RPMI7951 (cell line): ENCODE data around the gene KLRK1. TPM values are rescaled to one million over a fixed set of nuclear protein-coding genes. Genes with fewer than 3 reads are reported as not detected.
"Not testable (repeated sequence)": the region's sequence is repeated elsewhere in the genome, so short reads cannot be mapped to it uniquely, and the experiment has no call there.

Experiments
- DNase-seq: peaks from one replicate; pipeline ENCODE4 v3.0.0-alpha.2; 2012; ENCODE audit warnings: low read depth
- total RNA-seq: library from RNA; depleted of rRNA; stranded (reverse); fragments of >200 nt; shearing (Covaris generic); gene quantifications from 2 replicates; pipeline ENCODE4 v1.2.3, GENCODE V29; 2014; rRNA removed

Gene KLRK1
- not detected in 2 replicates for total RNA-seq

DNA sequence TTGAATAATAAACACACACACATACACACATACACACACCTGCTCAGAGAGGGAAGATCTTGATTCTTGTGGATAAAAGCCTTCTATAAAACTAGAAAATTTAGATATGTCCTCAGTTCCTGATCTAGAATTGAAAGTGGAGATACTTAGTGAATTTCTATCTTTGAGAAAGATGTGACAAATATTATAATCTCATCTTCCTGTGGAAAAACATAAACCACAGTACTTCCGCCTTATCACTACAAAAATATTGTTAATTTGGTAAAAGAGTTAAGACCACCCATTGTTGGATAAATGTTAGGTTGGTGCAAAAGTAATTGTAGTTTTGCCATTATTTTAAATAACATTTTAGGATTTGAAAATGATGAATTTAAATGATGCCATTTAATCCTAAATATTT is at the start of gene KLRK1:
Gene KLRK1, minus strand, starts transcription at position 138 of the 400 bp plus-strand sequence. CDS start 1,231 bp downstream, outside the sequence.
- no peak for DNase-seq

DNA sequence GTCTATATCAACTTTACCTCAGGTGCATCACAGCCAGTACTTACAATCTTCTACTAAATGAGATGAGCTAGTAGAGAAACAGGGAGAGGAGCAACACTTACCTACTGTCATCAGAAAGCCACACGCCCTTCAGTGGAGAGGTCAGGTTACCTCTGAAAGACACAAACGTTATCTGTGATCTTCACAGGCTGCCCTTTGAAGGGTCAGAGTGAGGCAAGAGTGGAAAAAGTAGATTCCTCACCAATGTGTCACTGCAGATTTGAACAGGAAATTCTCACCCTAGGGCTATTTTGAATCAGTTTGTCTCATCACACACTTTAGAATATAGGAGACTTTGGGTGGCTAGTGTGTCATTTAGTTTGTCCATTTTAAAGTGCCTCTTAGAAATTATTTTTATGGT is 47.8 kb upstream of the KLRK1 start:
- not testable (repeated sequence) for DNase-seq

DNA sequence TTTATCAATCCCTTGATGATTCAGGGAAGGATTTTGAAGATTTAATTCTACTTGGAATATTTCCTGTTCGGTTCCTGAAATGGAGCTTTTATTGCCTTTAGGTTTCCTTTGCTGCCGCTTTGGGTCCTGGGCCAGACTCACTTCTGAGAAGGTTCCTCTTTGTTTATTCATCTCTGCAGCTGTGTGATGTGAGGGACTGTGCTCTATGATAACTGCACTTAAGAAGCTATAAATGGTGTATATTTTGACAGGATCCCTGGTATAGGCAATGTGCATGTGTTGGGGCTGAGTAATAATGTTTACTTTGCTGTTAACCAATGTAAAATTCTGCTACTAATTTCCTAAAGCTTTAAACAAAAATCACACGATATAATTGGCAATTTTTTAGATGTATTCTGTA is 46.0 kb upstream of the KLRK1 start, which contains the start of gene KLRC2:
Gene KLRC2, minus strand, starts transcription at position 195 of the 400 bp plus-strand sequence. Its CDS starts 24 bp downstream, at position 171.
- peak; percentile 86 for DNase-seq

DNA sequence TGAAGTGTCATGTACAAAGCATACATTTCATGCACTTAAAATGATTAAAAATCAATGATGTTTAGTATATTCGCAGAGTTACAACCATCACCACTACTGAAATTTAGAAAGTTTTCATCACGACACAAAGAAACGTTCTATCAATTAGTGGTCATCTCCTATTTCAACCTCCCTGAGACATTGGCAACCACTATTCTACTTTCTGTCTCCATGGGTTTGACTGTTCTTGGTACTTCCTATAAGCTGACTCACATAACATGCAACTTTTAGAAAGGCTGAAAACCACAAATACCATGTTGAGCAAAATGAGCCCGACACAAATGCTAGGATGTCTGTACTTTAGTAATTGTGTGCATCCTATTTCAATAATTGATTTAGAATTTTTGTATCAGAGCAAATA is 40.8 kb upstream of the KLRK1 start:
- DNase-seq, result peak; percentile 72

DNA sequence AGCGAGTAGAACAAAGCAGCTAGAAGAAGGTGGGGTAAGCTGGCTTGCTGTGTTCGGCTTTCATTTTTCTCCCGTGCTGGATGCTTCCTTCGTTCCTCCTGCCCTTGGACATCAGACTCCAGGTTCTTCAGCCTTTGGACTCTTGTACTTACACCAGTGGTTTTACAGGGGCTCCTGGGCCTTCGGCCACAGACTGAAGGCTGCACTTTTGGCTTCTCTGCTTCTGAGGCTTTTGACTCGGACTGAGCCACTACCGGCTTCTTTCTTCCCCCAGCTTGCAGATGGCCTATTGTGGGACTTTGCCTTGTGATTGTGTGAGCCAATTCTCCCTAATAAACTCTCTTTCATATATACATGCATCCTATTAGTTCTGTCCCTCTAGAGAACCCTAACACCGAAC is 36.1 kb upstream of the KLRK1 start:
- DNase-seq, result not testable (repeated sequence)

DNA sequence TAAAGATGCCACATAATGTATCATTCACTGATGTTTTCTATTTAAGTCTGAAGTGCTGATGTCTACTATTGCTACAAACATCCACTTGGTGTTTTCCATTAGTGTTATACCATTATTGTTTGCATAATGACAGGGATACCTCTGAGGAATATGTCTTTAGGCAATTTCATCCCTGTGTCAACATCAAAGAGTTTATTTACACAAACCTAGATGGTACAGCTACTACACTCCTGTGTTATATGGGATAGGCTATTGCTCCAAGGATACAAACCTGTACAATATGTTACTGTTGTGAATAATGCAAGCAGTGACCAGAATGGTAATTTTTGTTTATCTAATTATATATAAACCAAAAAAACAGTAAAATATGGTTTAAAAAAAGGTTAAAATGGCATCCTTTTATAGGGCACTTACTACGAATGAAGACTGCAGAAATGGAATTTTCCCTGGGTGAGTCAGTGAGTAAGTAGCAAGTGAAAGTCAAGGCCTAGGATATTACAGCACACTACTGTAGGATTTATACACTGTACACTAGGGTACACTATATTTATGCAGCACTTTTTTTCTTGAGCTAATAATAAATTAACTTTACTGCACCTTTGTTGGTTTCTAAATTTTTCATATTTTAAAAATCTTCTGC is 34.5 kb upstream of the KLRK1 start:
- not testable (repeated sequence) for DNase-seq

DNA sequence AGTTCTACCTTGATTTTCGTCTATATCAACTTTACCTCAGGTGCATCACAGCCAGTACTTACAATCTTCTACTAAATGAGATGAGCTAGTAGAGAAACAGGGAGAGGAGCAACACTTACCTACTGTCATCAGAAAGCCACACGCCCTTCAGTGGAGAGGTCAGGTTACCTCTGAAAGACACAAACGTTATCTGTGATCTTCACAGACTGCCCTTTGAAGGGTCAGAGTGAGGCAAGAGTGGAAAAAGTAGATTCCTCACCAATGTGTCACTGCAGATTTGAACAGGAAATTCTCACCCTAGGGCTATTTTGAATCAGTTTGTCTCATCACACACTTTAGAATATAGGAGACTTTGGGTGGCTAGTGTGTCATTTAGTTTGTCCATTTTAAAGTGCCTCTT is 32.3 kb upstream of the KLRK1 start:
- DNase-seq, result not testable (repeated sequence)

DNA sequence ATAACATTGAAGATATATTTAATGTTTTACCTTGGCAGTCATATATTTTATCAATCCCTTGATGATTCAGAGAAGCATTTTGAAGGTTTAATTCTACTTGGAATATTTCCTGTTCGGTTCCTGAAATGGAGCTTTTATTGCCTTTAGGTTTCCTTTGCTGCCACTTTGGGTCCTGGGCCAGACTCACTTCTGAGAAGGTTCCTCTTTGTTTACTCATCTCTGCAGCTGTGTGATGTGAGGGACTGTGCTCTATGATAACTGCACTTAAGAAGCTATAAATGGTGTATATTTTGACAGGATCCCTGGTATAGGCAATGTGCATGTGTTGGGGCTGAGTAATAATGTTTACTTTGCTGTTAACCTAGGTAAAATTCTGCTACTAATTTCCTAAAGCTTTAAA is 30.5 kb upstream of the KLRK1 start, which contains the start of gene KLRC3:
Gene KLRC3, minus strand, starts transcription at position 262 of the 400 bp plus-strand sequence. Its CDS starts 45 bp downstream, at position 217.
- DNase-seq, result peak; percentile 60

DNA sequence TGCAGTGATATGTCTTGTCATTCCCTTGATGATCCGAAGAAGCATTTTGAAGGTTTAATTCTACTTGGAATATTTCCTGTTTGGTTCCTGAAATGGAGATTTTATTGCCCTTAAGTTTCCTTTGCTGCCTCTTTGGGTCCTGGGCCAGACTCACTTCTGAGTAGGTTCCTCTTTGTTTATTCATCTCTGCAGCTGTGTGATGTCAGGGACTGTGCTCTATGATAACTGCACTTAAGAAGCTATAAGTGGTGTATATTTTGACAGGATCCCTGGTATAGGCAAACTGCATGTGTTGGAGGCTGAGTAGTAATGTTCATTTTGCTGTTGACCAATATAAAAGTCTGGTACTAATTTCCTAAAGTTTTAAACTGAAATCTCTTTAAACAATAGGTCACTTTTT is 19.6 kb upstream of the KLRK1 start, which contains the start of gene KLRC4:
Gene KLRC4, minus strand, starts transcription at position 366 of the 400 bp plus-strand sequence. Its CDS starts 182 bp downstream, at position 184.
- peak; percentile 50 for DNase-seq

DNA sequence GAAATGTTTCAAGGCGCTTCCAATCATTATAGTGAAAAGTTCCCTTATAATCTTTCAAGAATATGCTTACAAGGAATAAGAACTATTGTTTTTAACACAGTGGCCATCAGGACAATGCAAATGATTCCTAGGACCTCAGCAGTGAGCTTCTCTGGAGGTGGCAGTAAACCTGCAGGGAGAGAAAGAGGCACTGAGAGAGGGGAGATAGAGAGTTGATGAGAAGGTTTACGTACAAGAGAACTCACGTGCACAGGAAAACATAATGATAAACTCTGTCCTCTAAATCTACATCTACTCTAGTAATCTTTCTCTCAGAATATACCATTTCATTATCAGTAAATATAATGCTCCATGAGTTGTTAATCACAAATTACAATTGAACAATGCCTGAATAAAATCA is 19.0 kb upstream of the KLRK1 start:
- no peak for DNase-seq

DNA sequence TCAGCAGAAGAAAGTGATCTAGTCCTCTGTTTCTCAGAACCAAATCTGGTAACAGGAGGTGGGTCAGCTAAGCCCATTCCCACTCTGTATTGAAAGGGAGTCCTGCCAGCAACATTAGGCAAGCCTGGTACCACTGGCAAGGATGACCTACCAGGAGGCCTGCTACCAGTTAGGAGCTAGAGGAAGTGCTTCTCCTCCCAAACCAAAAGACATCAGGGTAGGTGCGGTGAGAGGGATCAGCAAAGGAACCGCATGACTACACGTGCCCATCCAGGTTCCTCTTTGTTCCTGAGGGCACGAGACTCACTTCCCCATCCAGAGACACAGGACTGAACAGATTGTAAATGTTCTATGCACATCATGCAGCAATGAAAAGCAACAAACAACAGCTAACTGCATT is 16.9 kb upstream of the KLRK1 start:
- DNase-seq, result no peak

DNA sequence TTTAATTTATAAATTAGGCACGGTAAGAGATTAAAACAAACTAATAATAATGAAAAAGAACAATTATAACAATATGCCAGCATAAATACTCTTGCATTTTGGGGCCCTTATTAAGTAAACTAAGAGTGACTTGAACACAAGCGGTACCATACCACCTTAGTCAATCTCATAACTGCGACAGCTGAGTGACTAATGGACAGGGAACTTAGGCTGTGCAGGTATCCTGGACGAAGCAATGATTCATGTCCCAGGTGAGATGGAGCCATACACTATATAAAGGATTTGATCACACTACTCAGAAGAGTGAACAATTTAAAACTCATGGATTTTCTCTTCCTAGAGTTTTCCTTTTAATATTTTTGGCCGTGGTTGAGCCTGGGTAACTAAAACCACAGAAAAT is 15.5 kb upstream of the KLRK1 start:
- no peak for DNase-seq

DNA sequence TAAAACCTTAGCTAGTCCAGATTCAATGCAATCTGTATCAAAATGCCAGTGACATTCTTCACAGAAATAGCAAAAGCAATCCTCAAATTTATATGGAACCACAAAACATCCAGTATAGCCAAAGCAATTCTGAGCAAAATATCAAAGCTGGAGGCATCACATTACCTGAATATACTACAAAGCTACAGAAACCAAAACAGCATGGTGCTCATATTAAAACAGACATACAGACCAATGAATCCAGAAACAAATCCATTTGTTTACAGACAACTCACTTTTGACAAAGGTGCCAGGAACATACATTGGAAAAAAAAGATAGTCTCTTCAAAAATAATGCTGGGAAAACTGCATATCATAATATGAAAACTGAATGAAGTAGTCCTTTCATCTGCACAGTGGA is 15.0 kb upstream of the KLRK1 start:
- DNase-seq, result no peak

DNA sequence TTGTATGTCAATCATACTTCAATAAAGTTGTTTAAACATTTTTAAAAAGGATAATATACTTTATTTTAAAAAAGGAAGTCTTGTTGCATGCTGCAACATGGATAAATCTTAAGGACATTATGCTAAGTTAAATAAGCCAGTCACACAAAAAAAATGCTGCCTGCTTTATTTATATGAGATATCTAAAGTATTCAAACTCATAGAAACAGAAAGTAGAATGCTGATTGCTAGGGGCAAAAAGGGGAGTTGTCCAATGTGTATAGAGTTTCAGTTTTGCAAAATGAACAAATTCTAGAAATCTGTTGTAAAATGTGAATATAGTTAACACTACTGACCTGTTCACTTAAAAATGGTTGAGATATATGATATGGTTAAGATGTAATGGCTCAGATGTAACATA is 11.0 kb upstream of the KLRK1 start:
- DNase-seq, result no peak

DNA sequence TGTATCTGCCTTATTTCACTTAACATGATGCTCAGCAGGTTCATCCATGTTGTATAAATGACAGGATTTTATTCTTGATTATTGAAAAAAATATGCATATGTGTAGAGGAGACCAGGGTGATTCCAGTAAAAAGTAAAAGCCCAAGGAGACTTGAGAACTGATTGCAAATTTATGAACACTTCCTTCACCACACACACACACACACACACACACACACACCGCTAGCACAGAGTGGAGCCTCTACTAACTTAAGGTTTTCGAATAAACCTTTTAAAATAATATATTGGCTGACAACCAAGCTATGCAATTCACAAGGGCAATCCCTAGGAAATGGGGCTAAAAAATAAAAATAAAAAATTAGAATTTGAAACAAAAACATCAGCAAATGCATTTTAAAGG is 8.3 kb upstream of the KLRK1 start:
- DNase-seq, result no peak

DNA sequence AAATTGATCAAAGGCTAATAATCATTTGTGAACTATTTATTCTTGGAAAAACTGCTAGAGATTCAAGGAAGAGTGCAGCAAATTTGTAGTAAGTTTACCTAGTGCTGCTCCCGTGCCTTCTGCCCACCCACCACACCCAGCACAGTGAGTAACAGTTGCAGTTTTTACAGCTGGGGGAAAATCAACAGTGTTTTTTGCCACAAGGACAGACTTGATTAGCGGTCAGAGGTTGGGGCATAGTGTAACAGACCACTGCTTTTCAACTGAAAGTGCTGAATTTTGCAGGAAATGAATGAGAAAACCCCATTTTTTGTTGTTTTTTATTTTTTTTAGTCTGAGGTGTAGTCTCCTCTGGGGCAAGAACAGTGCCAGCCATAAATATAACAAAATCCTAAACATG is 7.5 kb upstream of the KLRK1 start:
- DNase-seq, result no peak

DNA sequence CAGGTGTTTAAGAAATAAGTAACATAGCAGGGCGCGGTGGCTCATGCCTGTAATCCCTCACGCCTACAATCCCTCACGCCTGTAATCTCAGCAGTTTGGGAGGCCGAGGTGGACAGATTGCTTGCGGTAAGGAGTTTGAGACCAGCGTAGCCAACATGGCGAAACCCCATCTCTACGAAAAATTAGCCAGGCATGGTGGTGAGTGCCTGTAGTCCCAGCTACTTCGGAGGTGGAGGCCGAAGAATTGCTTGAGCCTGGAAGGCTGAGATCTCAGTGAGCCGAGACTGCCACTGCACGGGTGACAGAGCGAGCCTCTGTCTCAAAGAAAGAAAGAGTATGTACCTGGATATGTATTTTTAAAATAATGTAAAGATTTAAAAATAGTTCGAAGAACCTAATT is 6.3 kb upstream of the KLRK1 start:
- DNase-seq, result not testable (repeated sequence)

DNA sequence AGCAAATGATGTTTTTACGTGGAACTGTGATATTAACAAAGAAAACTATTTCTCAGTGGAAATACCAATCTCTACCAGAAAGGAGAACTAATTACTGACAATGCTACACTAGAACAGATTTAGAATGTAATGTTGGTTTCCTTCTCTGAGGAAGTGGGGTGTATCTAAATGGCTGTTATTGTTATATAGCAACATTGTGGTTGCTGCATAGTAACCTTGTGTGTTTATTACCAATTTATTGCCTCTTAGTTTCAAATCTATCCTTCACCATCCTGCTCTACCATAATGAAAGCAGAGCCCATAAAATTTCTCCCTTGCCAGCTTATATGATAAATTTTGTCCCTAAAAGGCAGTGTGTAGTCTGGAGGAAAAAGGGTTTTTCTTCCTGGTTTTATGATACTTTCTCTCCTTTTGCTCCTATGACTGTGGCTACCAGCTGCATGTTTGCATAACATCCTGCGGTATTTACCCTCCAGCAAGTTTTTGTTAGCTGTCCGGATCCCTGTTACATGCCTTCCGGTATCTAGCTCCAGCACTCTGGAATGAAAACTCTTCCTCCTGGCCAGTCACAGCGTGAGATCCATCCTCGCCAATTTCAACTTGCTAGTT is 5.7 kb upstream of the KLRK1 start:
- peak; percentile 97 for DNase-seq

DNA sequence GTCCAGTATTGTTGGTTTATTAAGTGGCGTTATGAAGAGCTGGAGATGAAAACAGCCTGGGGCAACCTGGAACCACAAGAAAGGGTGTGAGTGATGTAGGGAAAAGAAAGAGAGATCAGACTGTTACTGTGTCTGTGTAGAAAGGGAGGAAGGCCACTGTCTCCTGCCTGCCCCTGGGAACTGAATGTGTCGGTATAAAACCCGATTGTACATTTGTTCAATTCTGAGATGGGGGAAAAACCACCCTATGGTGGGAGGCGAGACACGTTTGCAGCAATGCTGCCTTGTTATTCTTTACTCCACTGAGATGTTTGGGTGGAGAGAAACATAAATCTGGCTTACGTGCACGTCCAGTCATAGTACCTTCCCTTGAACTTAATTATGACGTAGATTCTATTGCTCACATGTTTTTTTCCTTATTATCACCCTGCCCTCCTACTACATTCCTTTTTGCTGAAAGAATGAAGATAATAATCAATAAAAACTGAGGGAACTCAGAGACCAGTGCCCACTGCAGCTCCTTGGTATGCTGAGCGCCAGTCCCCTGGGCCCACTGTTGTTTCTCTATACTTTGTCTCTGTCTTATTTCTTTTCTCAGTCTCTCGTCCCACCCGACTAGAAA is 4.8 kb upstream of the KLRK1 start:
- DNase-seq, result peak; percentile 54

DNA sequence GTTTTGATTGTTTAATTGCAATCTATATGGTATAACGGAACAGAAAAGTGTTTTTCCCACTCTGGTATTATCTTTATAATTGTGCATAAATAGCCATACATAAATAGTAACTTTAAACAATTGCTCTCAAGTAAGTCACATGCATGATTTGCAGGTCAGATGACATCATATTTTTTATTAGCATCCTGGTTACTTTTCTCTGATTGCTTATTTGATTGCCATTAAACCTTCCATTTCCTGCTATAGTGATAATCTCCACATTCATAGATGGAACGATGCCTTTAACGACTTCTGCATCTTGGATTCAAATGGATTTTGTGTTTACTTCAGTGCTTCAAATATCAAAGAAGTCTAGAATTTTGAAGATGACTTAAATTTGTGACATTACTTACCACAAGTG is 3.5 kb upstream of the KLRK1 start:
- DNase-seq, result no peak

DNA sequence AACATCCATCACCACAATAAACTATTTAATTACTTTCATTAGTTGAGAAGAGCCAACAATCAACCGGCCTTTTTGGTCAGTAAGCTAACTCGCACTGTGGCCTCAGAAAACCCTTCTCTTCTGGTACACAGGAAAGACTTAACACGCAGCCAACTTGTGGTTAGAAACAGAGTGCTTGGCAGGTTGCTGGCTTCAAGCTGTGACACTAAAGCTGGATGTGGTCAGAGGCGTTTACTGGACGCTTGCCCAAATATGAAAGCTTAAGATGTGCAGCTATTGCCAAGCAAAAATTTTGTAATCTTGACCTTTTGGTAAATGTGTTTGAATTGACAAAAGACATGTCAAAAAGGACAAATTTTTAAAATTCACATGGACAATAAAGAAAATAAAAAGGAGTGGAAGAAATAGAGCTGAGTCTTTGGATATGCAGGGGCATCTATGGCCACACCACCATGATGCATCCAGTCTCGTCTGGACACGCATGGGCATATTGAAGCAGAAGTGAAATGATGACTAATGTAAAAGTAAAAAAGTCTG is 2.6 kb upstream of the KLRK1 start:
- DNase-seq, result peak; percentile 94

DNA sequence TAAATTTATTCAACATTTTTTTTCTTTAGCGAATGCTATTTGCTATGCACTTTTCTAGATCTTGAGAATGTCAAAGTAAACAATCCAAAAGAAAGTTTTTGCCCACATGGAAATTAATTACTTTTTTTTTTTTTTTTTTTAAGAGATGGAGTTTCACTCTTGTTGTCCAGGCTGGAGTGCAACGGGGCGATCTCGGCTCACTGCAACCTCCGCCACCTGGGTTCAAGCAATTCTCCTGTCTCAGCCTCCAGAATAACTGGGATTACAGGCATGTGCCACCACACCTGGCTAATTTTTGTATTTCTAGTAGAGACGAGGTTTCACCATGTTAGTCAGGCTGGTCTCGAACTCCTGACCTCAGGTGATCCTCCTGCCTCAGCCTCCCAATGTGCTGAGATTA is 1.1 kb upstream of the KLRK1 start:
- DNase-seq, result not testable (repeated sequence)
